ENCODE data around the gene HPCAL1.

- TF ChIP-seq REST (IDR thresholded peaks at IDR 0.05; ENCODE audit: low read depth) (no peak), ZBTB7A (IDR thresholded peaks at IDR 0.05; ENCODE audit: low read depth) (peak; percentile 23; the same call in 1 of the 2 replicates), YY1 (IDR thresholded peaks at IDR 0.05; ENCODE audit: low read depth) (no peak), EP300 (IDR thresholded peaks at IDR 0.05; ENCODE audit: borderline replicate concordance) (no peak), USF1 (IDR thresholded peaks at IDR 0.05) (no peak), MAX (IDR thresholded peaks at IDR 0.05) (no peak)
These were observed 1.1 kb downstream of the HPCAL1 start for GRCh38 chr2:10303694-10304378.
